Esophagus muscularis mucosa (tissue), 3 donors: ENCODE results near the gene MPPED1.

ENCODE experiments used
- POLR2A ChIP-seq: fragments of 450-650 bp; IDR thresholded peaks from one replicate; pipeline ENCODE4 v1.6.1; 2017; ENCODE audit warnings: antibody characterized with exemption, moderate library complexity, mild to moderate bottlenecking, low read depth
- POLR2AphosphoS5 ChIP-seq, 2 donors: sonication (generic); formaldehyde crosslinking; IDR thresholded peaks; one replicate each; pipeline ENCODE4 v1.6.1; 2017; ENCODE audit warnings: antibody characterized with exemption in 2 of 2
- TF ChIP-seq, protein P1 (sequence below), 3 experiments: fragments of 200-600 bp in 2 of 3; fragments of 450-650 bp in 1 of 3; sonication (generic) in 2 of 3; IDR thresholded peaks; one replicate each; pipeline ENCODE4 v1.5.1; 2017 to 2019; ENCODE audit warnings: antibody characterized with exemption in 3 of 3, mild to moderate bottlenecking in 2 of 3, moderate library complexity in 1 of 3

DNA sequence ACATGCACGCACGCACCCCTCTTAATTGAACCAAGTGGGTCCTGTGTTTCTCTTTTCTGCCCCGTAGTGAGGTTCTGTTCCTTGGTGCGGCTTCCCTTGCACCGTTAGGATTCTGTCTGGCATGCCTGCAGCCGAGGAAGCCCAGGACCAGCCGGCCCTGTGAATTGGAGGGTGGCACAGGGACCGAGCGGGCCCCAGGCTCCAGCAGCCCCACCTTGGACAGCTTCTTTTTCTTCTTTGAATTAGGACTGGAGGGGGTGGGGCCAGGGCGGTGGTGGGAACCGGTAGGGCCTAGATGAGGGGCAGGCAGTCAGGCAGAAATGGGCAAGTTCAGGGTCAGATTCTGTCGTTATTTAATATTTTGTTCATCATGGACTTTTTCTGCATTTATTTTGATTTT, 94.7 kb downstream of the MPPED1 start:
- TF ChIP-seq, protein P1, sequence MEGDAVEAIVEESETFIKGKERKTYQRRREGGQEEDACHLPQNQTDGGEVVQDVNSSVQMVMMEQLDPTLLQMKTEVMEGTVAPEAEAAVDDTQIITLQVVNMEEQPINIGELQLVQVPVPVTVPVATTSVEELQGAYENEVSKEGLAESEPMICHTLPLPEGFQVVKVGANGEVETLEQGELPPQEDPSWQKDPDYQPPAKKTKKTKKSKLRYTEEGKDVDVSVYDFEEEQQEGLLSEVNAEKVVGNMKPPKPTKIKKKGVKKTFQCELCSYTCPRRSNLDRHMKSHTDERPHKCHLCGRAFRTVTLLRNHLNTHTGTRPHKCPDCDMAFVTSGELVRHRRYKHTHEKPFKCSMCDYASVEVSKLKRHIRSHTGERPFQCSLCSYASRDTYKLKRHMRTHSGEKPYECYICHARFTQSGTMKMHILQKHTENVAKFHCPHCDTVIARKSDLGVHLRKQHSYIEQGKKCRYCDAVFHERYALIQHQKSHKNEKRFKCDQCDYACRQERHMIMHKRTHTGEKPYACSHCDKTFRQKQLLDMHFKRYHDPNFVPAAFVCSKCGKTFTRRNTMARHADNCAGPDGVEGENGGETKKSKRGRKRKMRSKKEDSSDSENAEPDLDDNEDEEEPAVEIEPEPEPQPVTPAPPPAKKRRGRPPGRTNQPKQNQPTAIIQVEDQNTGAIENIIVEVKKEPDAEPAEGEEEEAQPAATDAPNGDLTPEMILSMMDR (IDR thresholded peaks at IDR 0.05) = no peak
- TF ChIP-seq POLR2AphosphoS5 (IDR thresholded peaks at IDR 0.05) (no peak), POLR2A (no peak)
